HG03095 (cell line): Measurements from ENCODE around the gene CABYR.
A peak's percentile ranks its signal among the peaks of the same experiment; 100 is the strongest.

Source experiments
- ATAC-seq: cut with Tn5 transposase; IDR thresholded peaks from one replicate; pipeline ENCODE4 v1.9.1; 2021; ENCODE audit warnings: moderate library complexity; ENCODE audit not compliant: unreplicated experiment

Gene CABYR

GRCh38 chr18:24138789-24139616, at the start of gene CABYR:
TSS of gene CABYR (plus strand) at chr18:24139062. CDS start at chr18:24143115, 4,053 bp downstream.
- ATAC-seq = peak; percentile 86

- ATAC-seq = no peak
Observed at GRCh38 chr18:24089076-24089475, 49.8 kb upstream of the CABYR start.

- ATAC-seq = no peak
Observed at GRCh38 chr18:24089515-24090337, 49.1 kb upstream of the CABYR start.

GRCh38 chr18:24090876-24091275, 48.0 kb upstream of the CABYR start:
- ATAC-seq = no peak

- no peak for ATAC-seq
Observed at GRCh38 chr18:24094561-24094960, 44.3 kb upstream of the CABYR start.

- ATAC-seq = no peak
Observed at GRCh38 chr18:24095976-24096375, 42.9 kb upstream of the CABYR start.

GRCh38 chr18:24103320-24104021, 35.4 kb upstream of the CABYR start:
- no peak for ATAC-seq

GRCh38 chr18:24104486-24104885, 34.4 kb upstream of the CABYR start:
- ATAC-seq = no peak

- no peak for ATAC-seq
Observed at GRCh38 chr18:24108641-24109040, 30.2 kb upstream of the CABYR start.

- no peak for ATAC-seq
Observed at GRCh38 chr18:24111936-24112335, 26.9 kb upstream of the CABYR start.

GRCh38 chr18:24112464-24112863, 26.4 kb upstream of the CABYR start:
- ATAC-seq = no peak

GRCh38 chr18:24112874-24113615, 25.8 kb upstream of the CABYR start:
- no peak for ATAC-seq

GRCh38 chr18:24114924-24115549, 23.8 kb upstream of the CABYR start:
- ATAC-seq = no peak

- no peak for ATAC-seq
Observed at GRCh38 chr18:24115628-24116027, 23.2 kb upstream of the CABYR start.

- ATAC-seq = peak; percentile 81
Observed at GRCh38 chr18:24118750-24119577, 19.9 kb upstream of the CABYR start.

- ATAC-seq = no peak
Observed at GRCh38 chr18:24120676-24121075, 18.2 kb upstream of the CABYR start.

GRCh38 chr18:24121625-24122024, 17.2 kb upstream of the CABYR start:
- ATAC-seq = no peak

- ATAC-seq = no peak
Observed at GRCh38 chr18:24126155-24126961, 12.5 kb upstream of the CABYR start.

- ATAC-seq = no peak
Observed at GRCh38 chr18:24127735-24128134, 11.1 kb upstream of the CABYR start.
